ENCODE results near the gene CLK4. TPM values are rescaled to one million over a fixed set of nuclear protein-coding genes. Genes with fewer than 3 reads are reported as not detected.
"Not testable (repeated sequence)": the region's sequence is repeated elsewhere in the genome, so short reads cannot be mapped to it uniquely, and the experiment has no call there.

The CLK4 gene
- total RNA-seq, 1 experiment from 2014 or later, result 16.0 TPM

GRCh38 chr5:178586396-178586795 is 40.5 kb downstream of the CLK4 start (continued):
- TF ChIP-seq FOXJ3 (CRISPR knock-in tag; IDR thresholded peaks at IDR 0.05; ENCODE audit: borderline replicate concordance), result no peak
- no peak for TF ChIP-seq ZNF219 (CRISPR knock-in tag; IDR thresholded peaks at IDR 0.05; ENCODE audit: borderline replicate concordance)
- no peak for TF ChIP-seq SMAD4 (CRISPR knock-in tag; IDR thresholded peaks at IDR 0.05)
- TF ChIP-seq CREM (CRISPR knock-in tag; IDR thresholded peaks at IDR 0.05), result no peak
- TF ChIP-seq NR1H2 (CRISPR knock-in tag; IDR thresholded peaks at IDR 0.05), result no peak
- TF ChIP-seq MAX (CRISPR knock-in tag; IDR thresholded peaks at IDR 0.05), result no peak
- no peak for TF ChIP-seq ZNF396 (CRISPR knock-in tag; IDR thresholded peaks at IDR 0.05; ENCODE audit: borderline replicate concordance)
- TF ChIP-seq PRRX2 (CRISPR knock-in tag; IDR thresholded peaks at IDR 0.05), result no peak
- no peak for TF ChIP-seq MYBL2 (CRISPR knock-in tag; IDR thresholded peaks at IDR 0.05)

GRCh38 chr5:178585421-178585820 is 41.4 kb downstream of the CLK4 start:
- H3K27ac Mint-ChIP-seq; H3K4me3 Mint-ChIP-seq; POLR2A ChIA-PET; H3K9me3 Mint-ChIP-seq; H3K36me3 Mint-ChIP-seq; ATAC-seq; DNase-seq (ENCODE audit: low spot score): not testable (repeated sequence)
- Mint-ChIP-seq H3K4me1 (peaks cover 30% of the 10 kb centered on the region), H3K27me3 (ENCODE audit: low read depth) (peaks cover 25% of the 10 kb centered on the region)
- CTCF ChIA-PET, result interaction anchor here (3.1 kb wide), 1 partner anchor 302 kb away, joined by 9 read pairs; no protein-coding TSS in a partner anchor

- Mint-ChIP-seq H3K4me3 (no peak overlapping the region), H3K27me3 (ENCODE audit: low read depth) (peaks cover 11% of the 10 kb centered on the region), H3K4me1 (peaks cover 21% of the 10 kb centered on the region), H3K27ac (0 out of 2 replicates have a peak overlapping the region, but pooled peaks have one; percentile 22), H3K36me3 (no peaks in the 10 kb centered on the region), H3K9me3 (no peaks in the 10 kb centered on the region)
- CTCF ChIA-PET, result interaction anchor here (0.6 to 3.3 kb wide), 5 partner anchors 122 to 348 kb away, joined by 3 to 10 read pairs (median 5); no protein-coding TSS in a partner anchor
- DNase-seq (ENCODE audit: low spot score), result no peak
- ATAC-seq, result no peak
- POLR2A ChIA-PET, result no interaction called here
- TF ChIP-seq ERG (CRISPR knock-in tag; IDR thresholded peaks at IDR 0.05) (no peak), FOXP1 (CRISPR knock-in tag; IDR thresholded peaks at IDR 0.05; ENCODE audit: borderline replicate concordance) (no peak), MYBL2 (CRISPR knock-in tag; IDR thresholded peaks at IDR 0.05) (no peak), ZBTB21 (CRISPR knock-in tag; IDR thresholded peaks at IDR 0.05; ENCODE audit: borderline replicate concordance) (no peak), ZNF416 (CRISPR knock-in tag; IDR thresholded peaks at IDR 0.05) (no peak), ARID4B (CRISPR knock-in tag; IDR thresholded peaks at IDR 0.05; ENCODE audit: borderline replicate concordance) (no peak), ATF3 (CRISPR knock-in tag; conservative IDR thresholded peaks at IDR 0.05) (no peak), SOX15 (CRISPR knock-in tag; IDR thresholded peaks at IDR 0.05) (no peak)
Observed at GRCh38 chr5:178583279-178583678, 43.6 kb downstream of the CLK4 start.

All from WTC11 (cell line).